Glutamatergic neuron (in vitro differentiated cells): ENCODE measurements around the gene CBX5. TPM values are rescaled to one million over a fixed set of nuclear protein-coding genes. Genes with fewer than 3 reads are reported as not detected.

Experiments used
- DNase-seq: peaks from one replicate; pipeline ENCODE4 v3.0.0; 2022
- H3K27ac Mint-ChIP-seq: one replicate; pipeline ENCODE4 v1.8.0; 2020; ENCODE audit warnings: mild to moderate bottlenecking, mixed read lengths, inconsistent platforms; ENCODE audit not compliant: unreplicated experiment
- H3K27me3 Mint-ChIP-seq: one replicate; pipeline ENCODE4 v1.8.0; 2020; ENCODE audit warnings: mild to moderate bottlenecking, moderate library complexity, mixed read lengths, inconsistent platforms; ENCODE audit not compliant: unreplicated experiment
- H3K36me3 Mint-ChIP-seq: one replicate; pipeline ENCODE4 v1.8.0; 2020; ENCODE audit warnings: mild to moderate bottlenecking, mixed read lengths, inconsistent platforms; ENCODE audit not compliant: unreplicated experiment
- H3K4me1 Mint-ChIP-seq: one replicate; pipeline ENCODE4 v1.8.0; 2020; ENCODE audit warnings: mild to moderate bottlenecking, low read depth, mixed read lengths, inconsistent platforms; ENCODE audit not compliant: unreplicated experiment
- H3K4me3 Mint-ChIP-seq: one replicate; pipeline ENCODE4 v1.8.0; 2020; ENCODE audit warnings: mild to moderate bottlenecking, mixed read lengths, inconsistent platforms; ENCODE audit not compliant: unreplicated experiment
- H3K9me3 Mint-ChIP-seq: one replicate; pipeline ENCODE4 v1.8.0; 2020; ENCODE audit warnings: mild to moderate bottlenecking, moderate library complexity, mixed read lengths, inconsistent platforms; ENCODE audit not compliant: unreplicated experiment
- CTCF ChIP-seq: fragments of 200-600 bp; sonication (generic); IDR thresholded peaks from one replicate; pipeline ENCODE4 v1.5.0; 2021; ENCODE audit not compliant: partially characterized antibody, unreplicated experiment
- total RNA-seq: library from RNA; stranded (reverse); fragmentation: NEBNext Ultra II Directional; extraction: Animal tissue kit (Norgen Biotek cat#: 25700); gene quantifications from one replicate; pipeline ENCODE4 v1.2.1, GENCODE V29; 2021; ENCODE audit not compliant: unreplicated experiment

Gene CBX5
- total RNA-seq, 1 donor from 2014 or later = 225 TPM

- peaks cover 45% of the 10 kb centered on the region for H3K4me1 Mint-ChIP-seq
- H3K27ac Mint-ChIP-seq = no peak within 1 kb of the TSS
- DNase-seq = peak; percentile 87
- no peak for TF ChIP-seq CTCF
- no peaks in the 10 kb centered on the region for H3K9me3 Mint-ChIP-seq
- H3K4me3 Mint-ChIP-seq = no peak within 1 kb of the TSS
- H3K27me3 Mint-ChIP-seq = peaks cover 2% of the 10 kb centered on the region
- no peaks in the 10 kb centered on the region for H3K36me3 Mint-ChIP-seq
These were observed 742 bp upstream of the CBX5 start, which contains the start of gene HNRNPA1 for GRCh38 chr12:54280468-54281260. TSS of gene HNRNPA1 (plus strand) at chr12:54280726. CDS start at chr12:54280808, 82 bp downstream.

- Mint-ChIP-seq H3K27ac (no peak overlapping the region), H3K27me3 (peaks cover 2% of the 10 kb centered on the region), H3K36me3 (no peaks in the 10 kb centered on the region), H3K9me3 (no peaks in the 10 kb centered on the region), H3K4me3 (no peak overlapping the region), H3K4me1 (peaks cover 37% of the 10 kb centered on the region)
- TF ChIP-seq CTCF = no peak
- no peak for DNase-seq
These were observed 693 bp downstream of the CBX5 start for GRCh38 chr12:54279227-54279631.

GRCh38 chr12:54277823-54278276, 2.1 kb downstream of the CBX5 start:
- H3K27me3 Mint-ChIP-seq = peaks cover 2% of the 10 kb centered on the region
- no peak overlapping the region for H3K4me3 Mint-ChIP-seq
- peaks cover 25% of the 10 kb centered on the region for H3K4me1 Mint-ChIP-seq
- DNase-seq = no peak
- peak overlapping the region; percentile 69 for H3K27ac Mint-ChIP-seq
- no peak for TF ChIP-seq CTCF
- H3K9me3 Mint-ChIP-seq = no peaks in the 10 kb centered on the region
- H3K36me3 Mint-ChIP-seq = no peaks in the 10 kb centered on the region

GRCh38 chr12:54276368-54276767, 3.6 kb downstream of the CBX5 start:
- Mint-ChIP-seq H3K27ac (no peak overlapping the region), H3K36me3 (no peaks in the 10 kb centered on the region), H3K4me3 (peak overlapping the region; percentile 54), H3K9me3 (no peaks in the 10 kb centered on the region), H3K27me3 (no peaks in the 10 kb centered on the region), H3K4me1 (peaks cover 18% of the 10 kb centered on the region)
- DNase-seq = no peak
- no peak for TF ChIP-seq CTCF

- no peak overlapping the region for H3K4me3 Mint-ChIP-seq
- no peak for TF ChIP-seq CTCF
These were observed 5.9 kb downstream of the CBX5 start for GRCh38 chr12:54273981-54274380.

More at GRCh38 chr12:54273981-54274380, 5.9 kb downstream of the CBX5 start:
- peaks cover 18% of the 10 kb centered on the region for H3K4me1 Mint-ChIP-seq
- H3K27ac Mint-ChIP-seq = no peak overlapping the region
- H3K9me3 Mint-ChIP-seq = no peaks in the 10 kb centered on the region
- H3K27me3 Mint-ChIP-seq = no peaks in the 10 kb centered on the region
- no peak for DNase-seq
- no peaks in the 10 kb centered on the region for H3K36me3 Mint-ChIP-seq
